GM18498 (cell line): ENCODE data around the gene GRIP1.

ENCODE experiments used
- ATAC-seq: cut with Tn5 transposase; IDR thresholded peaks from one replicate; pipeline ENCODE4 v1.9.1; 2021; ENCODE audit warnings: mild to moderate bottlenecking, moderate library complexity; ENCODE audit not compliant: unreplicated experiment

Gene GRIP1, protein sequence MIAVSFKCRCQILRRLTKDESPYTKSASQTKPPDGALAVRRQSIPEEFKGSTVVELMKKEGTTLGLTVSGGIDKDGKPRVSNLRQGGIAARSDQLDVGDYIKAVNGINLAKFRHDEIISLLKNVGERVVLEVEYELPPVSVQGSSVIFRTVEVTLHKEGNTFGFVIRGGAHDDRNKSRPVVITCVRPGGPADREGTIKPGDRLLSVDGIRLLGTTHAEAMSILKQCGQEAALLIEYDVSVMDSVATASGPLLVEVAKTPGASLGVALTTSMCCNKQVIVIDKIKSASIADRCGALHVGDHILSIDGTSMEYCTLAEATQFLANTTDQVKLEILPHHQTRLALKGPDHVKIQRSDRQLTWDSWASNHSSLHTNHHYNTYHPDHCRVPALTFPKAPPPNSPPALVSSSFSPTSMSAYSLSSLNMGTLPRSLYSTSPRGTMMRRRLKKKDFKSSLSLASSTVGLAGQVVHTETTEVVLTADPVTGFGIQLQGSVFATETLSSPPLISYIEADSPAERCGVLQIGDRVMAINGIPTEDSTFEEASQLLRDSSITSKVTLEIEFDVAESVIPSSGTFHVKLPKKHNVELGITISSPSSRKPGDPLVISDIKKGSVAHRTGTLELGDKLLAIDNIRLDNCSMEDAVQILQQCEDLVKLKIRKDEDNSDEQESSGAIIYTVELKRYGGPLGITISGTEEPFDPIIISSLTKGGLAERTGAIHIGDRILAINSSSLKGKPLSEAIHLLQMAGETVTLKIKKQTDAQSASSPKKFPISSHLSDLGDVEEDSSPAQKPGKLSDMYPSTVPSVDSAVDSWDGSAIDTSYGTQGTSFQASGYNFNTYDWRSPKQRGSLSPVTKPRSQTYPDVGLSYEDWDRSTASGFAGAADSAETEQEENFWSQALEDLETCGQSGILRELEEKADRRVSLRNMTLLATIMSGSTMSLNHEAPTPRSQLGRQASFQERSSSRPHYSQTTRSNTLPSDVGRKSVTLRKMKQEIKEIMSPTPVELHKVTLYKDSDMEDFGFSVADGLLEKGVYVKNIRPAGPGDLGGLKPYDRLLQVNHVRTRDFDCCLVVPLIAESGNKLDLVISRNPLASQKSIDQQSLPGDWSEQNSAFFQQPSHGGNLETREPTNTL

GRCh38 chr12:66678338-66679275, at the start of gene GRIP1:
TSS of gene GRIP1 (minus strand) at chr12:66679076. CDS start at chr12:66678904, 172 bp downstream.
- no peak for ATAC-seq

DNA sequence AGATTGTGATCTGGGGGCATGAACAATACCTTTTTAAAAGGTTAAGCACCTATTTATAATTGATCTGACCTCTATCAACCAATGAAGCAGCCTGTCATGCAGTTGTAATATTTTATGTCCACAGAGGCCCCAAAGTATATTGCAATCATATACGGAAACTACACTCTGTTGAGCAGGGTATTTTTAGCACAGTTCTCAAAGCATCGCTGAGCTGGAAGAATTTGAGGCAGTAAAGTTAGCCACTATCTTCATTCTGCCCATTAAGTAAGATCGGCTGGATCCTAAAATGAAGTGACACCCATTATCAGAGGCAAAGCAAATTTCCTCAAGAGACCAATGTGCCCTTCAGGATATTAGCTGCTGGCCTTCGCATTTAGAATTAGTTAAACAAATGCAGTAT, 47.7 kb upstream of the GRIP1 start:
- ATAC-seq = no peak

- ATAC-seq = no peak
Measured at GRCh38 chr12:66725031-66725430, 46.2 kb upstream of the GRIP1 start.

- no peak for ATAC-seq
Measured at GRCh38 chr12:66724616-66725015, 45.7 kb upstream of the GRIP1 start.

DNA sequence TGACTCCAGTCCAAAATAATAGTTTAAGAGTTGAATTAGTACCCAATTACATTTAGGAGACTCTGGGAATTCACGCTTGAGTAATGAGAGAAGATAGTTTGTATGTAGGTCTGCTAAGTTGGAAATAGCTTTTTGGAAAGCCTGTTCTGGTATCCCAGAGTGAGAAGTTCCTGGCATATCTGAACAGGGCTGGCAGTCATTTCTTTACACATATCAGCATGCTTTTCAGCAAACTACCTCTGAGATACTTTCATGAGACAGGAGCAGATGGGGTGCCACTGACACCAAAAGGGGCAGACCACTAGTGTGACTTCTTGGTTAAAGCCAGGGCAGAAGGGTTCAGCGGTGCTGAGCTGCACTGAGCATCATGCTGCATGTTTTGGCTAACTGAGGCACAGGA, 45.1 kb upstream of the GRIP1 start:
- no peak for ATAC-seq

GRCh38 chr12:66719862-66720261, 41.0 kb upstream of the GRIP1 start:
- ATAC-seq = no peak

DNA sequence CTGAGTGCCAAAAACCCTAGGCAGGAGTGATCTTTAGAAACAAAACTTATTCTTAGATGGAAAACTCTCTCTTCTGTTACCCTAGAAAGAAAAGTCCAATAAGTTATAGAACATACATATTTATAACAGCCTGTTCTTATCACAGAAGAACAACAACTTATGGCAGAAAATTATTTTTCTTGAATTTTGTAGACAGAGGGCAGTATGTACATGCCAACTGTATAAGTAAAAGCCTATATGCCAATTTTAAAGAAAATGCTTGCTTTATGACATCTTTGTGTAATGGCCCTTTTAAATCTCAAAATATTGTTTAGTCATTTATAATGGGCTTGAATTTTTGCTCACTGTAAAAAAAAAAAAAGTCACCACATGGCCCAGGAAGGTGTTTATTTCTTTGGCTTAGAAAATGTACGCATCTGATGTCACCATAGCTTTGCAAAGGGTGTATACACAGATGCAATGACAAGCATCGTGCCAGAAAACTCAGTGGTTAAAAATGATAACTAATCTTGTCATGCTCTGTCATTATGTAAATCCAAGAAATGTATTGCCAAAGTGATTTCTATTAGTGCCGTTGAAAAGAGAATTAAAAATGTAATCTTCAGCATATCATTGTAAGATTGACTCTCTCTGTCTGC, 38.3 kb upstream of the GRIP1 start:
- no peak for ATAC-seq

GRCh38 chr12:66716522-66716921, 37.6 kb upstream of the GRIP1 start:
- no peak for ATAC-seq

DNA sequence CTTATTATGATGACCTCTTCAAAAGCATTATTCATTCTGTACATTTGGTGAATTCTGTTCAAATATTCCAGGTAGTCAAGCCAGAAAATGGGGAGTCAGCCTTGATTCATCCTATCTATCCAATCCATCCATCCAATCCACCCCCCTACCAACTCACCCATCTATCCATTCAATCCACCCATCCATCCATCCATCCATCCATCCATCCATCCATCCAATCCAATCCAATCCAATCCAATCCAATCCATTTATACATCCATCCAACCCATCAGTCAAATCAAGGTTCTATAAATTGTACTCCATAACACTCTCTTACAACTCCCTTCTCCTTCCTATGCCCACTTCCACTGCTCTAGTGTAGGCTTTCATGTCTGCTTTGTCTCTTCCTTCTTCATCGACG, 35.8 kb upstream of the GRIP1 start:
- no peak for ATAC-seq

- ATAC-seq = peak; percentile 74
Measured at GRCh38 chr12:66713984-66714383, 35.1 kb upstream of the GRIP1 start.

GRCh38 chr12:66709893-66710292, 31.0 kb upstream of the GRIP1 start:
- no peak for ATAC-seq

DNA sequence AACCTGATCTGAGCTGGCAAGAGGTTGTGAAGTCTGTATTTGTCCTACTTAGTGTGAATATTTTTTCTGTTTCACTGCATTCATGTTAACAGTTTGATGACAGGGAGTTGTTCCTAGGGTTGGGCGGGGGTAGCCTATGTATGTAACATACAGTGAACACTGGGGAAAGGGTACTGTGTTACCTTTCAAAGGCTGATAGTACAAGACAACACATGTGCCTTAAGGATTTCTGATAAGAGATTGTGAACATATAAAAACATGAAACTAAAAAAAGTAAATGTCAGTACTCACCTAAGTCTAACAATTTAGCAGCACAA, 30.5 kb upstream of the GRIP1 start:
- ATAC-seq = no peak

GRCh38 chr12:66708704-66709456, 30.0 kb upstream of the GRIP1 start:
- ATAC-seq = no peak

DNA sequence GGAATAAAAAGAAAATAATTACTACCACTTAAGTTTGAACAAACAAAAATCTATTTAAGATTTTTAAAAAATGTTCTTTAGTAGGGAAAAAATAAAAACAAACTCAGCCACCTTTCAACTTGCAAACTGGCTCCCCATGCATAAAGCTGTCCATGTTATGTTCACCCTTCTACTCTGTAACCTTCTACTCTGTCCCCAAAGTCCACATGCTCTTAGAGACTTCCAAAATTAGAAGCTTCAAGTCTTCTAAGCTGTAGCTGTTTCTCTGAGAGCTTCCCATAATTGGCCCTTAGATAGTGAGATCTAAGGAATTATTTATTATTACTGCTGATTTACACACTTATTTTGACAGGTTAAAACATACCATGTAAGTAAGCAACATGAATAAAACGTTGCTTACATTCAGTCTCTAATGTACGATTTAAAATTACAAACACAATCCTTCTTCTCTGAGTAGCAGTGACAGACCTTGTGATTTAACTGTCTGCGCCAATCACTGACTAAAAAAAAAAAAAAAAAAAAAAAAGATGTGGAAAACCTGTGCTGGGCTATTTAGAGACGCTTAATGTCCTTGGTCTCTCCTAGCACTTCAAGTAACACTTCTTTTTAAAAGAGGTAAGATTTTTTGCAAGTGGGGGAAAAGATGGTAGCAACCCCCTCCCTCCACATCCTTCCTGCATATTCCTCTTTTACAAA, 28.3 kb upstream of the GRIP1 start:
- ATAC-seq = no peak

DNA sequence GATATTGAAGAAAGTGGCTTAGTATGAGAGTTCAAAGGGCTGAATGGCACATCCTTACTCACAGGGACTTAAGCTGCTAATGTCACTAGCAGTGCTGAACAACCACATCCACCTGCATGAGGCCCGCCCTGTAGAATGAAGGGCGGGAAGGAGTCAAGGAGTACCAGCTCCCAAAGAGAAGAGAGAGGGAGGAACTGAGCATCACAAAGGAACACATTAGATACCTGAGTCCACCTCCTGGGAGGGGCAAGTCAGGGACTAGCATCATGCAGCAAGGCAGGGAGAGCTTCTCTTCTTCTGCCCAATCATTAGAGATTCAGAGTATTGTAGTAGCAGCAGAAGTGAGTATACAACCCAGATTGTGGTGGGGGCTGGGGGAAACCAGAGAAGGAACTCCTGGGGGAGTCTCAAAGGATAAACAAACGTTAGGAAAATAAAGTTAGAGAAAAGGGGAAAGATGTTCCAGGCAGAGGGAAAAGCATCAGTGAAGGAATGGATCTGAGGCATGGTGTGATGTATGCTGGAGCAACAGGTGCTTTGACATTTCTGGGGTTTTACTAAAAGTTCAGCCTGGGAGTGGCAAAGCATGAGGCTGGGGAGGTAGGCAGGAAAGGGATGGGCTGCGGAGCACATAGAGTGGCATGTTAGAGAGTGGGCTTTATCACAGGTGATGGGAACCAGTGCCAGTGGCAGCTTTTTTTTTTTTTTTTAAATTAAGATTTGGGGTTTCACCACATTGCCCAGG, 21.0 kb upstream of the GRIP1 start:
- ATAC-seq = no peak

- ATAC-seq = no peak
Measured at GRCh38 chr12:66698558-66698957, 19.7 kb upstream of the GRIP1 start.

DNA sequence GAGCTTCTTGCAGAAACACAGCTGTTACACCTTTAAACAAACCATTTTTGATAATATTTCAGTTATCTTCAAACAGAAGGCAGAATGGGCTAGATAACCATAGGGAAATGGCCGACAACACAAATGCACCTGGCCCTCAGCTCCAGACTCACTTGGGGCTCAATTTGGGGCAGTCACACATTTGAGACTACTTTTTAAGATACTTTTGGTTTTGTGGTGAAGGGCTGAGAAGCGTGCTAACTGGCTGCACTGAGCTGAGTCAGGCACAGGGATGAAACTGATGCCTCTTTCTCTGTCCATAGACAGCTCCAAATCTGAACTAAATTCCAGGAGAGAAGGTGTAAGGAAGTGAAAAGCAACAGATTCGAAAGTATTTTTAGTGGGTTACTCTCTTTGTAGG, 18.5 kb upstream of the GRIP1 start:
- ATAC-seq = peak; percentile 66
